K562 (cell line): ENCODE measurements around the gene HAGHL. TPM values are rescaled to one million over a fixed set of nuclear protein-coding genes. Genes with fewer than 3 reads are reported as not detected.

ENCODE experiments used
- CREM ChIP-seq: IDR thresholded peaks from 2 replicates; pipeline ENCODE4 v1.6.1; 2014; ENCODE audit warnings: antibody characterized with exemption, low read depth
- LCOR ChIP-seq: sonication (generic); formaldehyde crosslinking; IDR thresholded peaks from 2 replicates; pipeline ENCODE4 v1.8.0; 2022; ENCODE audit warnings: mild to moderate bottlenecking, missing genetic modification reagents
- MEF2A ChIP-seq: IDR thresholded peaks from 2 replicates; pipeline ENCODE4 v1.6.1; 2011; ENCODE audit warnings: low read depth, mild to moderate bottlenecking, low read length, moderate library complexity; ENCODE audit not compliant: control insufficient read depth
- NCOA1 ChIP-seq: fragments of 450-650 bp; IDR thresholded peaks from 2 replicates; pipeline ENCODE4 v1.6.1; 2016; ENCODE audit warnings: low read depth
- PHTF2 ChIP-seq: fragments of 250-450 bp; sonication (Bioruptor Pico); IDR thresholded peaks from 2 replicates; pipeline ENCODE4 v1.5.0; 2021; ENCODE audit warnings: mild to moderate bottlenecking
- TRIM28 ChIP-seq: fragments of 450-650 bp; IDR thresholded peaks from 2 replicates; pipeline ENCODE4 v1.6.1; 2017
- ZKSCAN8 ChIP-seq: fragments of 200-800 bp; sonication (Bioruptor generic); IDR thresholded peaks from 2 replicates; pipeline ENCODE4 v1.6.1; 2016; ENCODE audit warnings: missing genetic modification characterization, missing compliant biosample characterization
- ZNF143 ChIP-seq: sonication (generic); formaldehyde crosslinking; IDR thresholded peaks from 2 replicates; pipeline ENCODE4 v1.9.0; 2022; ENCODE audit warnings: mild to moderate bottlenecking, missing genetic modification reagents
- polyA plus RNA-seq, 8 experiments: library from polyadenylated mRNA; depleted of rRNA in 4 of 8; stranded (reverse) in 5 of 8; unstranded in 3 of 8; fragments of >200 nt; fragmentation: Nextera tagmentation in 2 of 8; fragmentation: Illumina TruSeq in 1 of 8; extraction: Ambion mirVana in 2 of 8; extraction: Trizol in 1 of 8; gene quantifications; 2 replicates each; pipeline versions ENCODE4 v1.2.1 to v1.2.3, GENCODE V29; 2011 to 2014; ENCODE audit warnings: inconsistent platforms in 1 of 8, missing spikeins in 1 of 8
- total RNA-seq, 7 experiments: library from RNA; depleted of rRNA in 6 of 7; stranded (reverse); fragments of >200 nt in 6 of 7; fragmentation: Illumina TruSeq in 2 of 7; extraction: Trizol in 2 of 7; gene quantifications; 2 replicates each; pipeline versions ENCODE4 v1.2.1 to v1.2.3, GENCODE V29; 2011 to 2021; ENCODE audit warnings: low replicate concordance in 1 of 7
- TF ChIP-seq, protein P1 (sequence below): fragments of 450-650 bp; IDR thresholded peaks from 2 replicates; pipeline ENCODE4 v1.6.1; 2016; ENCODE audit warnings: mild to moderate bottlenecking
- TF ChIP-seq, protein P2 (sequence below): fragments of 250-450 bp; sonication (Bioruptor Pico); IDR thresholded peaks from 2 replicates; pipeline ENCODE4 v1.5.0; 2021
- TF ChIP-seq, protein P3 (sequence below): IDR thresholded peaks from 3 replicates; pipeline ENCODE4 v1.6.1; 2011; ENCODE audit warnings: borderline replicate concordance, mild to moderate bottlenecking, moderate library complexity; ENCODE audit not compliant: insufficient read length; ENCODE audit errors: extremely low read depth
- TF ChIP-seq, protein P4 (sequence below): sonication (generic); formaldehyde crosslinking; IDR thresholded peaks from 2 replicates; pipeline ENCODE4 v1.5.0; 2020; ENCODE audit warnings: missing genetic modification reagents

HAGHL gene
- total and polyA plus RNA-seq, 9 of the 15 experiments (the other 6 are each of a cell fraction or from before 2014, with no cell fraction given) = 0.31 to 83.4 (median 20.7) TPM

DNA sequence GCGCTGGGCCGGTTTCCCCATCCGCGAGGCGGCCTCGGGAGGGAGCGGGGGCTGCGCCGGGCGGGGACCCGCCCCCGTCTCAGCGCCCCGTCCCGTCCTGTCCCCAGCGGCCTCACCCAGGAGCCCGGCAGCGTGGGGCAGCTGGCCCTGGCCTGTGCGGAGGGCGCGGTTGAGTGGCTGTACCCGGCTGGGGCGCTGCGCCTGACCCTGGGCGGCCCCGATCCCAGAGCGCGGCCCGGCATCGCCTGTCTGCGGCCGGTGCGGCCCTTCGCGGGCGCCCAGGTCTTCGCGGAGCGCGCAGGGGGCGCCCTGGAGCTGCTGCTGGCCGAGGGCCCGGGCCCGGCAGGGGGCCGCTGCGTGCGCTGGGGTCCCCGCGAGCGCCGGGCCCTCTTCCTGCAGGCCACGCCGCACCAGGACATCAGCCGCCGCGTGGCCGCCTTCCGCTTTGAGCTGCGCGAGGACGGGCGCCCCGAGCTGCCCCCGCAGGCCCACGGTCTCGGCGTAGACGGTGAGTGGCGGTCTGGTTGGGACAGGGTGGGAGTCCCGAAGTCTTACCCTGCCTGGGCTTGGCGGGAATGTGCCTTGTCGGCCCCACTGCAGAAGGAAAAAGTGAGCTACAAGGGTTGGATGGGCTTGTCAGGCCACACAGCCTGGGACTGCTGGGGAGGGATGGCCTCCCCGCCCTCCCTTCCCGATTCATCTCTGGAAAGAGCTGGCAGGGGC lies 11.3 kb upstream of the HAGHL start (continued):
- TF ChIP-seq, protein P1, sequence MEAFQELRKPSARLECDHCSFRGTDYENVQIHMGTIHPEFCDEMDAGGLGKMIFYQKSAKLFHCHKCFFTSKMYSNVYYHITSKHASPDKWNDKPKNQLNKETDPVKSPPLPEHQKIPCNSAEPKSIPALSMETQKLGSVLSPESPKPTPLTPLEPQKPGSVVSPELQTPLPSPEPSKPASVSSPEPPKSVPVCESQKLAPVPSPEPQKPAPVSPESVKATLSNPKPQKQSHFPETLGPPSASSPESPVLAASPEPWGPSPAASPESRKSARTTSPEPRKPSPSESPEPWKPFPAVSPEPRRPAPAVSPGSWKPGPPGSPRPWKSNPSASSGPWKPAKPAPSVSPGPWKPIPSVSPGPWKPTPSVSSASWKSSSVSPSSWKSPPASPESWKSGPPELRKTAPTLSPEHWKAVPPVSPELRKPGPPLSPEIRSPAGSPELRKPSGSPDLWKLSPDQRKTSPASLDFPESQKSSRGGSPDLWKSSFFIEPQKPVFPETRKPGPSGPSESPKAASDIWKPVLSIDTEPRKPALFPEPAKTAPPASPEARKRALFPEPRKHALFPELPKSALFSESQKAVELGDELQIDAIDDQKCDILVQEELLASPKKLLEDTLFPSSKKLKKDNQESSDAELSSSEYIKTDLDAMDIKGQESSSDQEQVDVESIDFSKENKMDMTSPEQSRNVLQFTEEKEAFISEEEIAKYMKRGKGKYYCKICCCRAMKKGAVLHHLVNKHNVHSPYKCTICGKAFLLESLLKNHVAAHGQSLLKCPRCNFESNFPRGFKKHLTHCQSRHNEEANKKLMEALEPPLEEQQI = no peak
- TF ChIP-seq, protein P2, sequence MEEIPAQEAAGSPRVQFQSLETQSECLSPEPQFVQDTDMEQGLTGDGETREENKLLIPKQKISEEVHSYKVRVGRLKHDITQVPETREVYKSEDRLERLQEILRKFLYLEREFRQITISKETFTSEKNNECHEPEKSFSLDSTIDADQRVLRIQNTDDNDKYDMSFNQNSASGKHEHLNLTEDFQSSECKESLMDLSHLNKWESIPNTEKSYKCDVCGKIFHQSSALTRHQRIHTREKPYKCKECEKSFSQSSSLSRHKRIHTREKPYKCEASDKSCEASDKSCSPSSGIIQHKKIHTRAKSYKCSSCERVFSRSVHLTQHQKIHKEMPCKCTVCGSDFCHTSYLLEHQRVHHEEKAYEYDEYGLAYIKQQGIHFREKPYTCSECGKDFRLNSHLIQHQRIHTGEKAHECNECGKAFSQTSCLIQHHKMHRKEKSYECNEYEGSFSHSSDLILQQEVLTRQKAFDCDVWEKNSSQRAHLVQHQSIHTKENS (CRISPR knock-in tag) = no peak
- TF ChIP-seq, protein P3, sequence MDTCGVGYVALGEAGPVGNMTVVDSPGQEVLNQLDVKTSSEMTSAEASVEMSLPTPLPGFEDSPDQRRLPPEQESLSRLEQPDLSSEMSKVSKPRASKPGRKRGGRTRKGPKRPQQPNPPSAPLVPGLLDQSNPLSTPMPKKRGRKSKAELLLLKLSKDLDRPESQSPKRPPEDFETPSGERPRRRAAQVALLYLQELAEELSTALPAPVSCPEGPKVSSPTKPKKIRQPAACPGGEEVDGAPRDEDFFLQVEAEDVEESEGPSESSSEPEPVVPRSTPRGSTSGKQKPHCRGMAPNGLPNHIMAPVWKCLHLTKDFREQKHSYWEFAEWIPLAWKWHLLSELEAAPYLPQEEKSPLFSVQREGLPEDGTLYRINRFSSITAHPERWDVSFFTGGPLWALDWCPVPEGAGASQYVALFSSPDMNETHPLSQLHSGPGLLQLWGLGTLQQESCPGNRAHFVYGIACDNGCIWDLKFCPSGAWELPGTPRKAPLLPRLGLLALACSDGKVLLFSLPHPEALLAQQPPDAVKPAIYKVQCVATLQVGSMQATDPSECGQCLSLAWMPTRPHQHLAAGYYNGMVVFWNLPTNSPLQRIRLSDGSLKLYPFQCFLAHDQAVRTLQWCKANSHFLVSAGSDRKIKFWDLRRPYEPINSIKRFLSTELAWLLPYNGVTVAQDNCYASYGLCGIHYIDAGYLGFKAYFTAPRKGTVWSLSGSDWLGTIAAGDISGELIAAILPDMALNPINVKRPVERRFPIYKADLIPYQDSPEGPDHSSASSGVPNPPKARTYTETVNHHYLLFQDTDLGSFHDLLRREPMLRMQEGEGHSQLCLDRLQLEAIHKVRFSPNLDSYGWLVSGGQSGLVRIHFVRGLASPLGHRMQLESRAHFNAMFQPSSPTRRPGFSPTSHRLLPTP = no peak
- TF ChIP-seq CREM (no peak), ZNF143 (CRISPR knock-in tag) (no peak), ZKSCAN8 (CRISPR knock-in tag) (no peak), NCOA1 (no peak), PHTF2 (CRISPR knock-in tag) (no peak), TRIM28 (no peak), LCOR (CRISPR knock-in tag) (no peak), MEF2A (no peak)
- TF ChIP-seq, protein P4, sequence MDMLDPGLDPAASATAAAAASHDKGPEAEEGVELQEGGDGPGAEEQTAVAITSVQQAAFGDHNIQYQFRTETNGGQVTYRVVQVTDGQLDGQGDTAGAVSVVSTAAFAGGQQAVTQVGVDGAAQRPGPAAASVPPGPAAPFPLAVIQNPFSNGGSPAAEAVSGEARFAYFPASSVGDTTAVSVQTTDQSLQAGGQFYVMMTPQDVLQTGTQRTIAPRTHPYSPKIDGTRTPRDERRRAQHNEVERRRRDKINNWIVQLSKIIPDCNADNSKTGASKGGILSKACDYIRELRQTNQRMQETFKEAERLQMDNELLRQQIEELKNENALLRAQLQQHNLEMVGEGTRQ (CRISPR knock-in tag) = no peak
